Sigmoid colon (tissue), 4 donors: ENCODE data around the gene SSR4.

ENCODE experiments used
- EP300 ChIP-seq, 4 donors: sonication (generic); formaldehyde crosslinking; IDR thresholded peaks; one replicate each; pipeline ENCODE4 v1.6.1; 2017; ENCODE audit warnings: antibody characterized with exemption in 4 of 4
- POLR2A ChIP-seq, 2 donors: fragments of 450-650 bp; IDR thresholded peaks; one replicate each; pipeline ENCODE4 v1.6.1; 2016; ENCODE audit warnings: antibody characterized with exemption in 2 of 2, mild to moderate bottlenecking in 2 of 2, moderate library complexity in 2 of 2
- POLR2AphosphoS5 ChIP-seq, 4 donors: sonication (generic); formaldehyde crosslinking; IDR thresholded peaks; one replicate each; pipeline ENCODE4 v1.6.1; 2017; ENCODE audit warnings: antibody characterized with exemption in 4 of 4
- TF ChIP-seq, protein P1 (sequence below), 4 experiments: fragments of 450-650 bp in 3 of 4; fragments of 200-600 bp in 1 of 4; IDR thresholded peaks; one replicate each; pipeline ENCODE4 v1.5.1; 2016 to 2019; ENCODE audit warnings: antibody characterized with exemption in 4 of 4, mild to moderate bottlenecking in 3 of 4, moderate library complexity in 2 of 4

DNA sequence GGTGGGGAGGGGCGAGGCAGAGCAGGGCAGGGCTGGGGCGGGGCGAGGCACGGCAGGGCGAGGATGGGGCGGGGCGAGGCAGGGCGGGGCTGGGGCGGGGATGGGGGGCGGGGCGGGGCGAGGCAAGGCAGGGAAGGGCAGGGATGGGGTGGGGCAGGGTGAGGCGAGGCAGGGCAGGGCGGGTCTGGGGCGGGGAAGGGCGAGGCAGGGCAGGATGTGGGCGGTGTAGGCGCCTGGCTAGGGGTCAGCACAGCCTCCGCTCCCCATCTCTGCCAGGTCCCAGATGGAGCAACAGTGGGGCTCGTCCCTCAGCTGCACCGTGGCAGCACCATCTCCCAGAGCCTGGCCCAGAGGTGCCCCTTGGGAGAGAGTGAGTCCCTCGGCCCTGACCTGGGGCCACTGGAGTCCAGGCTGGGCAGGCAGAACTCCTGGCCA is 17.8 kb upstream of the SSR4 start:
- TF ChIP-seq, protein P1, sequence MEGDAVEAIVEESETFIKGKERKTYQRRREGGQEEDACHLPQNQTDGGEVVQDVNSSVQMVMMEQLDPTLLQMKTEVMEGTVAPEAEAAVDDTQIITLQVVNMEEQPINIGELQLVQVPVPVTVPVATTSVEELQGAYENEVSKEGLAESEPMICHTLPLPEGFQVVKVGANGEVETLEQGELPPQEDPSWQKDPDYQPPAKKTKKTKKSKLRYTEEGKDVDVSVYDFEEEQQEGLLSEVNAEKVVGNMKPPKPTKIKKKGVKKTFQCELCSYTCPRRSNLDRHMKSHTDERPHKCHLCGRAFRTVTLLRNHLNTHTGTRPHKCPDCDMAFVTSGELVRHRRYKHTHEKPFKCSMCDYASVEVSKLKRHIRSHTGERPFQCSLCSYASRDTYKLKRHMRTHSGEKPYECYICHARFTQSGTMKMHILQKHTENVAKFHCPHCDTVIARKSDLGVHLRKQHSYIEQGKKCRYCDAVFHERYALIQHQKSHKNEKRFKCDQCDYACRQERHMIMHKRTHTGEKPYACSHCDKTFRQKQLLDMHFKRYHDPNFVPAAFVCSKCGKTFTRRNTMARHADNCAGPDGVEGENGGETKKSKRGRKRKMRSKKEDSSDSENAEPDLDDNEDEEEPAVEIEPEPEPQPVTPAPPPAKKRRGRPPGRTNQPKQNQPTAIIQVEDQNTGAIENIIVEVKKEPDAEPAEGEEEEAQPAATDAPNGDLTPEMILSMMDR (IDR thresholded peaks at IDR 0.05), result no peak
- TF ChIP-seq POLR2AphosphoS5 (IDR thresholded peaks at IDR 0.05) (no peak), POLR2A (IDR thresholded peaks at IDR 0.05) (no peak), EP300 (IDR thresholded peaks at IDR 0.05) (no peak)
